Peyer's patch (tissue), 4 donors: ENCODE measurements around the gene WDR35.
A peak's percentile ranks its signal among the peaks of the same experiment; 100 is the strongest.

Source experiments
- CTCF ChIP-seq, 6 experiments: fragments of 450-650 bp in 4 of 6; fragments of 200-600 bp in 2 of 6; sonication (generic) in 1 of 6; IDR thresholded peaks; one replicate each; pipeline ENCODE4 v1.5.1; 2017 to 2019; ENCODE audit warnings: antibody characterized with exemption in 6 of 6, mild to moderate bottlenecking in 3 of 6, moderate library complexity in 1 of 6
- POLR2A ChIP-seq, 2 donors: fragments of 450-650 bp; IDR thresholded peaks; one replicate each; pipeline ENCODE4 v1.5.1; 2017; ENCODE audit warnings: antibody characterized with exemption in 2 of 2, mild to moderate bottlenecking in 2 of 2, moderate library complexity in 2 of 2

GRCh38 chr2:19955544-19956422 is 34.1 kb downstream of the WDR35 start:
- TF ChIP-seq CTCF (IDR thresholded peaks at IDR 0.05) (peak in 5 of 6 experiments; percentile 14 to 83 (median 76)), POLR2A (IDR thresholded peaks at IDR 0.05) (no peak)
